ENCODE measurements around the gene CELF5.
"Not testable (repeated sequence)": the region's sequence is repeated elsewhere in the genome, so short reads cannot be mapped to it uniquely, and the experiment has no call there.

The CELF5 gene

DNA sequence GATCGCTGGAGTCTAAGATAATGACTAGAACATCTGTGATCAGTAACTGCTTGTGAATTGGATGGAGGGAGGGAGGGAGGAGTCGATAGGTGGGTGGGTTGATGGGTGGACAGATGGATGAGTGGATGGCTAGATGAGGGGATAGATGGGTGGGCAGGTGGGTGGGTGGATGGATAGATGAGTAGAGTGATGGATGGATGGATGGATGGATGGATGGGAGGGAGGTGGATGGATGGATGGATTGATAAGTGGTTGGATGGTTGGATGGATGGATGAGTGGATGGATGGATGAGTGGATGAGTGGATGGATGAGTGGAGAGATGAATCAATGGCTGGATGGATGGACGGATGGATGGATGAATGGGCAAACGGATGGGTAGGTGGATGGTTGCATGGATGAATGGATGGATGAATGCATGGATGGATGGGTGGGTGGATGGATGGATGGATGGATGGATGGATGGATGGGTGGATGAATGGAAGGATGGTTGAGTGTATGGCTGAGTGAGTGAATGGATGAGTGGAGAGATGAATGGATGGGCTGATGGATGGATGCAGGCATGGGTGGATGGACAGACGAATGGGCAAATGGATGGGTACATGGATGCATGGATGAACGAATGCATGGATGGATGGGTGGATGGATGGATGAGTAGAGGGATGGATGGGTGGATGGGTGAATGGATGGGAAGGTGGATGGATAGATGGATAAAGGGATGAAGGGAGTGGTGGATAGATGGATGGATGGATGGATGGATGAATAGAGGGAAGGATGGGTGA is 97.9 kb downstream of the CELF5 start:
- no peak for DNase-seq (ENCODE audit: low read depth)

DNA sequence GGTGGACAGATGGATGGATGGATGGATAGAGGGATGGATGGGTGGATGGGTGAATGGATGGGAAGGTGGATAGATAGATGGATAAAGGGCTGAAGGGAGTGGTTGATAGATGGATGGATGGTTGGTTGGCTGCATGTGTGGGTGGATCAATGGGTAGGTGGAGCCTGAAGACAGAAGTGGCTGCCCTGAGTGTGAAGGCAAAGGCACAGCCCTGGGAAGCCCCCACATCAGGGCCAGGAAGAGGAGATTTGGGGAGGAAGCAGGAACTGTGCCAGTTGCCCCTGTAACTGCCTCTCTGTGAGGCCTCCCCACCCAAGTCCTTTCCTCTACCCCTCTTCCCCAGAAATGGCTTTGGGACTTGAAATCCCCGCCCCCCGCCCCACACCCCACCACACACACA is 98.6 kb downstream of the CELF5 start:
- no peak for DNase-seq (ENCODE audit: low read depth)

DNA sequence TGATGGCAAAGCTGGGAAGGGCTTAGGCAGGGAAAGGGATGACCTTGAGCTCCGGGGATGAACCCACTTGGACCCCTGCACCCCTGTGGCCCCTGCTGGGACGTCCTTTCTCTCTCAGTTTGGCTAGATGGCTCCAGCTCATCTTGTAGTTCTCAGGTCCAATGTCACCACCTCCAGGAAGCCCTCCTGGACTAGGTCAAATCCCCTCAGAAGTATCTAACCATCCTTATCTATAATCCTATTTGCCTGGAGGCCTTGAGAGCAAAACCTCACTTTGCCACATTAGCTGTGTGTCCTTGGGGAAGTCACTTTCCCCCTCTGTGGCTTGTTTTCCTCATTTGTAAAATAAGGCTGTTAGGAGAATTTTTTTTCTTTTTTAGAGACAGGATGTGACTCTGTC is 99.2 kb downstream of the CELF5 start:
- DNase-seq (ENCODE audit: low read depth), result no peak

DNA sequence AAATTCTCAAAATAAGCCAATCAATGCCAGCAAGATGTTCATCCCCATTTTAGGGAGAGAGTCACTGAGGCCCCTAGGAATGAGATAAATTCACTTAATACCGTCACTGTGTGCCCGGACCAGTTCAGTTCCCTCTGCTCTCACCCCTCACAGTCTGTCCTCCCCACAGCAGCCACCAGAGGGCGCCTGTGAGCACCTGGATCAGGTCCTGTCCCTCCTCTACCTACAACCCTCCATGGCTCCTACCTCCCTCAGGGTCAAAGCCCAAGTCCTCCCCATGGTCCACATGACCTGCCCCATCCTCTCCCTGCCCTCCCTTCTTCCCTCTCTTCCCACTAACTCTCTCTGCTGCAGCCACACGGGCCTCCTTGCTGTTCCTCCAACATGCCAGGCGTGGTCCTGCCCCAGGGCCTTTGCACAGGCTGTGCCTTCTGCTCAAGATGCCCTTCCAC is 100.0 kb downstream of the CELF5 start:
- DNase-seq (ENCODE audit: low read depth), result no peak

DNA sequence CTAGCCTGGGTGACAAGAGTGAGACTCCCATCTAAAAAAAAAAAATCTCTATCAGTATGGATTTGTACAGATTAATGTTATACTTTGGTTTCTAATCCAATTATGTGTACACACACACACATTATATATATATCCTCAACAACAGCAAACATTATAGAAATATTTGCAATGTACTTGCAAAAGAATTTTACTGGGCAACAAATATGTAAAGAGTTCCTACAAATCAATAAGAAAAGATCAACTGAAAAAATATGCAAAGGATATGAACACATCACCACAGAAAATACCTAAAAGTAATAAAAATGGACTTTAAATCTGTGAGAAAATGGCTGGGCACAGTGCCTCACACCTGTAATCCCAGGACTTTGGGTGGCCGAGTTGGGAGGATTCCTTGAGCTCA is 101.0 kb downstream of the CELF5 start:
- no peak for DNase-seq (ENCODE audit: low read depth)

DNA sequence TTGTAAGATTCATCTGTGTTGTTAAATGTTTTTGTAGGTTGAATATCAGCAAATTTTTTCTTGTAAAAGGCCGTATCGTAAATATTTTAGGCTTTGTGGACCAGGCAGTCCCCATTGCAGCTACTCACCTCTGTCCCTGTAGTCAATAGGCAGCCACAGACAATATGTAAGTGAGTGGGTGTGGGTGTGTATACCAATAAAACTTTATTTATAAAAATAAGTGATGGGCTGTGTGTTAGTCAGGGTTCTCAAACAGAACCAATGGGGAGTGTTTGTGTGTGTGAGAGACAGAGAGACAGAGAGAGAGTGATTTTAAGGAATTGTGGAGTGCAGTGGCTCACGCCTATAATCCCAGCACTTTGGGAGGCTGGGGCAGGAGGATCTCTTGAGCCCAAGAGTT is 104.3 kb downstream of the CELF5 start:
- DNase-seq (ENCODE audit: low read depth), result no peak

DNA sequence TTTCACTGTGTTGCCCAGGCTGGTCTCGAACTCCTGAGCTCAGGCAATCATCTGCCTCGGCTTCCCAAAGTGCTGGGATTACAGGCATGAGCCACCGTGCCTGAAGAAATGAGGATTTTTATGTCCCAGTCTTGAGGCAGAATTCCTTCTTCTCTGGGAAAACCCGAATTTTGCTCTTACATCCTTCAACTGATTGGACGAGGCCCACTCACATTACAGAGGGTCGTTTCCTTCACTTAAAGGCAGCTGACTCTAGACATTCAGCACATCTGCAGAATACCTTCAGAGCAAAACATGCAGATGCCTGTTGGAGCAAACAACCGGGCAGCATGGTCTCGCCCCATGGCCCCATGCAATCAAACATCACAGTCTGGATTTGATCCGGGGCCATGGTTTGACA is 105.6 kb downstream of the CELF5 start:
- DNase-seq (ENCODE audit: low read depth), result no peak

DNA sequence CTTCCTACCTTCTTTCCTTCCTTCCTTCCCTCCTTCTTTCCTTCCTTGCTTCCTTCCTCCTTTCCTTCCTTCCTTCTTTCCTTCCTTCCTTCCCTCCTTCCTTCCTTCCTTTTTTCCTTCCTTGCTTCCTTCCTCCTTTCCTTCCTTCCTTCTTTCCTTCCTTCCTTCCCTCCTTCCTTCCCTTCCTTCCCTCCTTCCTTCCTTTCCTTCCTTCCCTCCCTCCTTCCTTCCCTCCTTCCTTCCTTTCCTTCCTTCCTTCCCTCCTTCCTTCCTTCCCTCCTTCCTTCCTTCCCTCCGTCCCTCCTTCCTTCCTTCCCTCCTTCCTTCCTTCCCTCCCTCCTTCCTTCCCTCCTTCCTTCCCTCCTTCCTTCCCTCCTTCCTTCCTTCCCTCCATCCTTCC is 107.8 kb downstream of the CELF5 start:
- not testable (repeated sequence) for DNase-seq (ENCODE audit: low read depth)

DNA sequence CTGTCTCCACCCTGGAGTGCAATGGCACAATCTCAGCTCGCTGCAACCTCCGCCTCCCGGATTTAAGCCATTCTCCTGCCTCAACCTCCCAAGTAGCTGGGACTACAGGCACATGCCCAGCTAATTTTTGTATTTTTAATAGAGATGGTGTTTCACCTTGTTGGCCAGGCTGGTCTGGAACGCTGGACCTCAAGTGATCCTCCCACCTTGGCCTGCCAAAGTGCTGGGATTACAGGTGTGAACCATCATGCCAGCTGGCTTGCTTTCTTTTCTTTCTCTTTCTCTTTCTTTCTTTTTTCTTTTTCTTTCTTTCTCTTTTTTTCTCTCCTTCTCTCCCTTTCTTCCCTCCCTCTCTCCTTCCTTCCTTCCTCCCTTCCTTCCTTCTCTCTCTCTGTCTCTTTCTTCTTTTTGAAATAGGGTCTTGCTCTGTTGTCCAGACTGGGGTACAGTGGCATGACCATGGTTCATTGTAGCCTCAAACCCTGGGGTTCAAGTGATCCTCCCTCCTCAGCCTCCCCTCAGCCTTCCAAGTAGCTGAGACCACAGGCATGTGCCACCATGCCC is 108.6 kb downstream of the CELF5 start:
- no peak for DNase-seq (ENCODE audit: low read depth)

DNA sequence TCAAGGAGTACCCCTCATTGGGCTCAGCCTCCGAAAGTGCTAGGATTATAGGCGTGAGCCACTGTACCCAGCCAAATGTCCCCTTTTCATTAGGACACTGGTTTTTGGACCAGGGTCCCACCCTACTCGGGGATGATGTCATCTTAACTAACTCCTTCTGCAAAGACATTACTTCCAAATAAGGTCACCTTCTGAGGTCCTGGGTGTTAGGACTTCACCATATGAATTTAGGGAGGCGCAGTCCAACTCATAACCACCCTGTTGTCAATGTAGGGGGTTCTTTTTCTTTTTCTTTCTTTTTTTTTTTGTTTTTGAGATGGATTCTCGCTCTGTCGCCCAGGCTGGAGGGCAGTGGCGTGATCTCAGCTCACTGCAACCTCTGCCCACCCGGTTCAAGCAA is 109.2 kb downstream of the CELF5 start:
- no peak for DNase-seq (ENCODE audit: low read depth)

DNA sequence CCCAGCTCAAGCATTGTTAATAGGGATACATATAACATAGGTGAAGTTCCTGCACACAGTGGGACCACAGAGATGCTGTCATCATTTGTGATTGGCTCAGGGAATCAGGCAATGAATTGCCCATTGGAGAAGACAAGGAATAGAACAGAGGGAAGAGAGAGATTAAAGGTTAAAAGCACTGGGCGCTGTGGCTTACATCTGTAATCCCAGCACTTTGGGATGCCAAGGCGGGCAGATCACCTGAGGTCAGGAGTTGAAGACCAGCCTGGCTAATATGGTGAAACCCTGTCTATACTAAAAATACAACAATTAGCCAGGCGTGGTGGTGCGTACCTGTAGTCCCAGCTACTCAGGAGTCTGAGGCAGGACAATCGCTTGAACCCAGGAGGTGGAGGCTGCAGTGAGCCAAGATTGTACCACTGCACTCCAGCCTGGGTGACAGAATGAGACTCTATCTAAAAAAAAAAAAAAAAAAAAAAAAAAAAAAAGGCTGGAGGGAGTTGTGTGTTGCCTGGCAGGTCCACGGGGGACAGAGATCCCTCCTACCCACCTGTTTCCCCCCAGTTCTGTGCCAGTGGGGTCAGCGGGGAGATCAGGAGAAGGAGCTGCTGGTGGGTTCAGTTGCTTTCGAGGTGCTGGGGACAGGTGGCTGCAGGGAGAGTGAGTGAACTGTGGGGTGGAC is 110.4 kb downstream of the CELF5 start:
- not testable (repeated sequence) for DNase-seq (ENCODE audit: low read depth)

DNA sequence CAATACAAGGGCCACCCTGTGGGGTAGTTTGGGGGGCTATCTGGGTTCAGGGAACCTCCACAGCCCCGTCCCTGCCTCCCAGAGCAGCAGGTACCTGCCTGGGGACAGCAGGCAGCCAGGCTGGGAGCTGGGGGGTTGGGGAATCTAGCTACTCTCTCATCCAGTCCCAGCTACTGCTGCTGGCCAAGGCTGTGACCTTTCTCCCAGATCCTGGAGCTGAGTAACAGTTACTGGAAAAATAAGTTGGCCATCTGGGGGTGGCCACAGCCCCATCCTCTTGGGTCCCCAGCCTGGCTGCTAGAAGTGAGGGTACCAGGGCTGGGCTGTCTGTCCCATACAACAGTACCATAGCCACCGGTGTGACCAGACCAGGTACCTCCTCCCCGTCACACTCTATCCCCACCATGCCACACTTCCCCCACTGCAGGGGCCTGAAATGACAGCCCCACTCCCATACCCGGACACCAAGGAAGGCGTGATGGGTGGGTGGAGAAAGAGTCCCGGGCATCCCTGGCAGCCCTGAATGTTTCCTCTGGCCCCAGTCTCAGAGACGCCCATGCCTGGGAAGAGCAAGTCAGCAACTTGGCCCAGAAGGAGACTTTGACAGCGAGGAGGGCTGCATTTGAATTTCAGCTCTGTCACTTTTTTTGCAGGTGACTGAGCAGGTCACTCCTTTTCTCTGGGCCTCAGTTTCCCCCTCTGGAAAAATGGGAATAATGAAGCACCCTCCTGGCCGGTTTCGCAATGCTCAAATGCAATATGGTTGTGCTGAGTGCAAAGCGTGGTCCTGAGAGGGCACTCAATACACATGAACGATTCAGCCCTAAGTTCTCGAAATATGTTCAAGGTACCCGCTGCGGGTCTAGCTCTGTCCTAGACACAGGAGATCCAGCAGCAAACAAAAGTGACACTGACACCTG is 111.2 kb downstream of the CELF5 start:
- no peak for DNase-seq (ENCODE audit: low read depth)

DNA sequence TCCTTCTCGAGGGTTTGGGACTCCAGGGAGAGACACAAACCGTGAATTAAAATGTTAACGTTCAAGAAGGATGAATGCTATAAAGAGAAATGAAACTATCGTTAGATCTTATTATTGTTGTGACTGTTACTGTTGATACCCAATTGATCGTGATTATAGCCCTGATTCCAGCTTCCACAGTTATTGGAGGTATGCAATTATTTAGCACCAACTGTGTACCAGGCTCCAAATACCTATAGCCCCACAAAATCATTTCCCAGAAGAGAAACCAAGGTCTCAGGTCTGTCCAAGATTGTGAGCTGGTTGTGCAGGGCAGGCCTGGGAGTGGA is 111.9 kb downstream of the CELF5 start:
- no peak for DNase-seq (ENCODE audit: low read depth)

DNA sequence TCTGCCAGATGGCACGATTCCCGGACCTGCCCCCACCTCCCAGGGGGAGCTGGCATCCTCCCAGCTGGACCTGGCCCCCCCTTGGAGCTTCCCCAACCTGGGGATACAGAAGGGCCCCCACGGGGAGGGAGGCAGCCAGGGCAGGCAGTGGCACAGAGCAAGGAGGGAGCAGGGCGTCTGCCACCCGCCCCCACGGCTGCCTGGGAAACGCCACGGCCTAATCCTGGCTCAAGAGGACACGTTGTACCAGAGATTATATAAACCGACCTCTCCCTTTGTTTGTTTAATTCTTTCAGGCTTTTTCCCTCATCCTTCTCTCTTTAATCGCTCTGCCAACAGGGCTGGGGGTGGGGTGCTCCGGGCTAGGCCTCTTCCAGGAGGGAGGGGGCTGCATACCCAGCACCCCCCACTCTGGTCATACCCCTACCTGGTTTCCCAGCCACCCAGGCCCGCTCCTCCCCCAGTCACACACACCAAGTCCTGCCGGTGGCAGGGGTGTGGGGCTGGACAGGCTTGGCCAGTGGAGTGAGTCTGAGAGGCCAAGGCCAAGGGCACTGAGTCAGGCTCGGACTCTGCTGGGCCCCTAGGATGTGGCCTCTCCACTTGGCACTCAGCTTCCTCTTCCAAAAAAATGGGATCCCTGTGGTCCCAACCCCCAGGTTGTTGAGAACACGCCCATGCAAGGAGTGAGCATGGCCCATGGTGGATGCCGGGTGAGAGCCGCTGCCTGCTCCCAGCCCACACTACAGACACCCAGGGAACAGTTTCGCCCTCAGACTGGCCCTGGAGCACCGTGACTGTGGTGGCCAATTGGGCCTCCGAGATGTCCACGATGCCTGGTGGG is 112.4 kb downstream of the CELF5 start:
- no peak for DNase-seq (ENCODE audit: low read depth)

DNA sequence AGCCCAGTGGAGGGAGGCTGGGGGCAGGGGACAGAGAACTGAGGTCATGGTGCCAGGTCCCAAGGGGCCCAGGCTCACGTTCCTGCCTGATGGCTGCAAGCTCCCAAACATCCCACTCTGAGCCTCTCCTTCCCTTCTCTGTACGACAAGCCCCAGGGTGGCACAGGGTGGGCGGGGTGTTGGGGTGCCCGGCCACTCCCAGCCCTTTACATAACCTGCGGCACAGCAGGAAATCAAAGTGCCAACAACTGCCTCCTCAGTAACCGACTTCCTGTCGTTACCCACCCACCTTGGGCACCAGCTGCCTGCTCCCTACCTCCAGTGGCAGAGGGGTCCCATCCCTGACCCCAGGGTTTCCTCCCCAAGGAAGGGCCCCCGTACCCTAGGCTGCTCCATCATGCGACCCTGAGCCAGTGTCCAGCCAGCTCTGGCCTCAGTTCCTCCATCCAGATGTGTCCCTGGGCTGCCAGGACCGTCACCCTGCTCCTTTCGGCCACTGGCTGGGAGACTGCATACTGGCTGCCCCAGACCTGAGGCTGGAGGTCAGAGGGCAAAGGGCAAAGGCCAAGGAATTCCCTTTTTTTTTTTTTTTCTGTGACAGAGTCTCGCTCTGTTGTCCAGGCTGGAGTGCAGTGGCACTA is 114.2 kb downstream of the CELF5 start:
- DNase-seq (ENCODE audit: low read depth), result no peak

DNA sequence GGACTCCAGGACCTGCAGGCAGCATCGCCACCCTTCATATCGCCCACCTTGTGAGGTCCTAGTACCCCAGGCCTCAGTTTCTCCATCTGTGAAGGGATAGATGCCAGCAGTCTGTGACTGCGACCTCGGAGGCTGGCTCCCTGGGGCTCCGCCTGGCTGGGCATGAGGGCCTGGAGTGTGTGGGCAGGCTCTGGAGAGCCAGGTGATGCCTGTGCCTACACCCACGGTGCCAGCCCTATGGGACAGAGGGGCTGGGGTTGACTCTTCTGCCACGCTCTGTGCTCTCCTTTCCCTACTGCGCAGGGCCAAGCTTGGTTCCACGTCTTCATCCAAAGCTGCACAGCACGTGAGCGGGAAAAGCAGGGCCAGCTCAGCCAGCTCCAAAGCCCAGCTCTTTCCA is 115.9 kb downstream of the CELF5 start:
- DNase-seq (ENCODE audit: low read depth), result no peak

DNA sequence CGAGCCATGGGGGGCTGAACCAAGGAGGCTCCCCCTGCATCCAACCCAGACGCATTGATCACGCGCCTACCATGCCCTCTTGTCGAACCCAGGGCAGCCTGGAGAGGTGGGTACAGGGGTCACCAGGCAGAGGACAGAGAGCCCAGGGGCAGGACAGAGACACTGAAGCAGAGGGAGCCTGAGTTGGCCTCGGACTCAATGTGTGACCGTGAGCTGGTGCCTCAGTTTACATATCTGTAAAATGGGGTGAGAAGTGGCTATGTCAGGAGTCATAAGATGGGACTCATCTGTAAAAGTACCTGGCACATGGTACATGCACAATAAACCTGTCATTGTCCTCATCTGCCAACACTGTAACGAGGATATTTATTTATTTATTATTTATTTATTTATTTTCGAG is 117.8 kb downstream of the CELF5 start:
- no peak for DNase-seq (ENCODE audit: low read depth)

DNA sequence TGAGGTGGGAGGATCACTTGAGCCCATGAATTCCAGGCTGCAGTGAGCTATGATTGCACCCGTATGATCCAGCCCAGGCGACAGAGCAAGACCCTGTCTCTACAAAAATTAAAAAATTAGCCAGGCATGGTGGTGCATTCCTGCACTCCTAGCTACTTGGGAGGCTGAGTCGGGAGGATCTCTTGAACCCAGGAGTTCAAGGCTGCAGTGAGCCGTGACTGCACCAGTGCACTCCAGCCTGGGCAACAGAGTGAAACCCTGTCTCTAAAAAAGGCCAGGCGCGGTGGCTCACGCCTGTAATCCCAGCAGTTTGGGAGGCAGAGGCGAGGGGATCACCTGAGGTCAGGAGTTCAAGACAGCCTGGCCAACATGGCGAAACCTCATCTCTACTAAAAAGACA is 118.5 kb downstream of the CELF5 start:
- not testable (repeated sequence) for DNase-seq (ENCODE audit: low read depth)

DNA sequence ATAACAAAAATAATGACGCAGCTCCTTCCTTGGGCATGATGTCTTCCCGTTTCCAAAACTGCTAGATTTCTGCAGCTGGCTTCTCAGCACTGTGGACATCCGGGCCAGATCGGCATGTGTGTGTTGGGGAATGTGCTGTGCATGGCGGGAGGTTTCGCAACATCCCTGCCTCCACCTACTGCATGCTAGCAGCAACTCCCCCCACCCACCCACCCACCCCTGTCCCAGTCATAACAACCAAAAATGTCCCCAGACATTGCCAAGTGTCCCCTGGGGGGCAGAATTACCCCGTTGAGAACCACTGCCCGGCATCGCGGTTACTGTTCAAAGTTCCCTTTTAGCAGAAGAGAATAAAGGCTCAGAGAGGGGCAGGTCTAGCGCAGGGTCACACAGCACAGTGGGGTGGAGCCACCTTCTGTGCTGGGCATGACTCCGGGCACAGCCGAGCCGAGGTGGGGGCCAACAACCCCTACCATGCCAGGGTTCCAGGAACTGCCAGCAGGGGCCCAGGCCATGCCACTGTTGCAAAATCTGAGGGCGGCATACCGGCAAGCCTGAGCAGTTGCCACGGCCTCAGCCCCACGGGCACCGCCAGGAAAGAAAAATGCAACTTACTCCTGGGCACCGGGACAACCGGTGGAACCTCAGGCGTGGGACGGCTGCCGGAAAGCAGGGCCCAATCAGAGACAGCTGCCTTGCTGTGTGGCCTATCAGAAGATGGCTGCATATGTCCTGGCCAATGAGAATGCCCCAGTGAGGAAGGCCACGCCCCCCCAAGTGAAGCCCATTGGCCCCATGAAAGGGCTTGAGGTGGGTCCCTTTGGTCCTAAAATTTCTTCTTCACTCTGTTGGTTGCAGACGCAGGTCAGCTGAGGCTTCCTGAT is 119.4 kb downstream of the CELF5 start:
- DNase-seq (ENCODE audit: low read depth), result no peak

Data from non-pigmented ciliary epithelial cell (primary cell).